HAP-1 (cell line): ENCODE results near the gene TP53I13.

ENCODE experiments used
- DNase-seq, 2 experiments: peaks; one replicate each; pipeline ENCODE4 v3.0.0-alpha.2; 2016 to 2020; ENCODE audit warnings: low spot score in 2 of 2
- H3K27me3 ChIP-seq: fragments of 250-450 bp; sonication (Bioruptor Pico); 2 replicates; pipeline ENCODE4 v1.5.1; 2020; ENCODE audit warnings: low read depth, mild to moderate bottlenecking, moderate library complexity
- H3K36me3 ChIP-seq: fragments of 250-450 bp; sonication (Bioruptor Pico); replicated peaks from 2 replicates; pipeline ENCODE4 v1.5.1; 2020; ENCODE audit warnings: mild to moderate bottlenecking
- H3K4me1 ChIP-seq: fragments of 250-450 bp; sonication (Bioruptor Pico); 2 replicates; pipeline ENCODE4 v1.5.1; 2020; ENCODE audit warnings: mild to moderate bottlenecking
- H3K4me3 ChIP-seq: fragments of 250-450 bp; sonication (Bioruptor Pico); 2 replicates; pipeline ENCODE4 v1.5.1; 2020; ENCODE audit warnings: mild to moderate bottlenecking, moderate library complexity
- H3K9me3 ChIP-seq: fragments of 250-450 bp; sonication (Bioruptor Pico); 2 replicates; pipeline ENCODE4 v1.5.1; 2020; ENCODE audit warnings: mild to moderate bottlenecking, moderate library complexity
- in situ Hi-C: fragments of 300-500 bp; cut with MboI; formaldehyde crosslinking; loops from 3 replicates; pipeline ENCODE4 v1.14.3; 2020; ENCODE audit warnings: low sequenced_read_pairs, inconsistent platforms, mixed read lengths

The TP53I13 gene

DNA sequence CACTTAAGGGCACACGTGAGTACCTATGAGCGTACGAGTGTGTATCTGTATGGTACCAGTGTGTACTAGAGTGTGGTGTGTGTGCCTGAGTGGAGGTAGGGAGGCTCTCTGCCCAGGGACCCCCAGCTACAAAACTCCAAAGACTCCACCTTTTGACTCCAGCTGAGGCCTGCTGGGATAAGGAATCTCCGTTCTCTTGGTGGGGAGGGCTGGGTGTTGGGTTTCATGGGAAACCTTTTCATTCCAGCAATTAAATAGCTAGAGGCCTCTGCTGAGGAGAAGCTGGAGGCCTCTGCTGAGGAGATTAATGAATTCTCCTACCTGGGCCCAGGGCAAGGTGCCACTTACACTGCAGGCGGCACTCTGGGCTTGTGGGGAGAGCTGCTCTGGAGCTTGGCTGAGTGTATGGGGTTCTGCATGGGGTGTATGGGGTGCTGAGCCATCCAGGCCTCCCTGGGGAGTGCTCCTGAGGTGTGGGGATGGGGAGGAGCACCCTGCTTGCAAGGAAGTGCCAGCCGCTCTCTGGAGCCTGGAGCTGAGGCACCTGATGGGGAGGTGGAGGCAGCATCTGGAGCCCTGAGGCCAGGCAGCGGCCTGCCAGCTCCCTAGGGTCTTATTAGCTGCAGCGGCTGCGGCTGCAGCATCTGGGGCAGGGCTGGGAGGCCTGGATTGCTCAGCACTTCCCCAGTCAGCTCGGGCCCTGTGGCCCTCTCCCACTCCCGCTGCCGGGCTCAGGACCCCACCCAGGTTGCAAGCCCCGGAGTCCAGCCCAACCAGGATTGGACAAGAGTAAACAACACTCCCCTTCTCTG, 29.1 kb downstream of the TP53I13 start:
- Histone ChIP-seq H3K4me3 (no peak overlapping the region), H3K9me3 (no peaks in the 10 kb centered on the region), H3K36me3 (no peaks in the 10 kb centered on the region), H3K4me1 (peaks cover 17% of the 10 kb centered on the region), H3K27me3 (no peaks in the 10 kb centered on the region)
- in situ Hi-C loops = no loop called here
- peak; percentile 39 to 57 for DNase-seq

DNA sequence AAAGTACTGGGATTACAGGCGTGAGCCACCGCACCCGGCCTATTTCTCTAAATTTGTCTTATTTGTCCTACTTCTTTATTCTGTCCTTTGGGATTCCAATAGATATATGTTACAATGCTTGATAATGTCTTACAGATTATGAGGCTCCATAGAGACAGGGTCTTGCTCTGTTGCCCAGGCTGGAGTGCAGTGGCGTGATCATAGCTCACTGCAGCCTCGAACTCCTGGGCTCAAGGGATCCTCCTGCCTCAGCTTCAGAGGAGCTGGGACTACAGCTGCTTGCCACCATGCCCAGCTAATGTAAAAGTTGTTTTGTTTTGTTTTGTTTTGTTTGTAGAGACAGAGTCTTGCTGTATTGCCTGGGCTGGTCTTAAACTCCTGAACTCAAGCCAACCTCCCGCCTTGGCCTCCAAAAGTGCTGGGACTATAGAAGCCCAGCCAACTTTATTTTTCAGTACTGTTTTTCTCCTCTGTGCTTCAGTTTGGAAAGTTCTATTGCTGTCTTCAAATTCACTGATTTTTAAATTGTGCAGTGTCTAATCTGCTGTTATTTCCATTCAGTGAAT, 34.7 kb downstream of the TP53I13 start:
- H3K4me3 ChIP-seq = no peak overlapping the region
- DNase-seq = no peak
- no peaks in the 10 kb centered on the region for H3K36me3 ChIP-seq
- in situ Hi-C loops = loop anchor here (25.0 kb wide), 1 partner anchor 334 kb away; the partner anchor contains the start of genes EFCAB5 and SSH2
- no peaks in the 10 kb centered on the region for H3K27me3 ChIP-seq
- peaks cover under 1% of the 10 kb centered on the region for H3K4me1 ChIP-seq
- H3K9me3 ChIP-seq = no peaks in the 10 kb centered on the region

DNA sequence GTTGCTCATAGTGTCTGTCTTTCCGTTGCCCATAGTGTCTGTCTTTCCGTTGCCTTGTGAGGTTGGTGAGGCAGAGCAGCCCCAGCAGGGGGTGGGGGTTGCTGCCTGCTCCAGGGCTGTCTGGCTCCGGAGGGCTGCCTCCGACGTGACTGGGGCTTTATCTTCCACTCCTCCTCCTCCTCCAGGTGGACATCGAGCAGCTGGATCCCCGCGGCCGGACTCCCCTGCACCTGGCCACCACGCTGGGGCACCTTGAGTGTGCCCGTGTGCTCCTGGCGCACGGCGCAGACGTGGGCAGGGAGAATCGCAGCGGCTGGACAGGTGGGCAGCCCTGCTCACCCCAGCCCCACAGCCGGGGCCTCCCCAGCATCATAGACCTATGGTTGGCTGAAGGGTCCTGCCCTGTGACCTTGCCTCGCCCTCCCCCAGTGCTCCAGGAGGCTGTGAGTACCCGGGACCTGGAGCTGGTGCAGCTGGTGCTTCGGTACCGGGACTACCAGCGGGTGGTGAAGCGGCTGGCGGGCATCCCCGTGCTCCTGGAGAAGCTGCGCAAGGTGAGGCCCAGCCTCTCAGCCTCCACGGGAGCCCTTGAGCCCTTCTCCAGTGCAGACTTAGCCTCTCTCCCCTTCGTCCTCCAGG, 39.2 kb downstream of the TP53I13 start:
- in situ Hi-C loops = loop anchor here (25.0 kb wide), 1 partner anchor 330 kb away; the partner anchor contains the start of genes EFCAB5 and SSH2
- Histone ChIP-seq H3K9me3 (no peaks in the 10 kb centered on the region), H3K4me1 (no peaks in the 10 kb centered on the region; the same call in 1 of the 2 replicates), H3K36me3 (peaks cover under 1% of the 10 kb centered on the region; the same call in 1 of the 2 replicates), H3K27me3 (no peaks in the 10 kb centered on the region), H3K4me3 (no peak overlapping the region)
- DNase-seq = no peak

DNA sequence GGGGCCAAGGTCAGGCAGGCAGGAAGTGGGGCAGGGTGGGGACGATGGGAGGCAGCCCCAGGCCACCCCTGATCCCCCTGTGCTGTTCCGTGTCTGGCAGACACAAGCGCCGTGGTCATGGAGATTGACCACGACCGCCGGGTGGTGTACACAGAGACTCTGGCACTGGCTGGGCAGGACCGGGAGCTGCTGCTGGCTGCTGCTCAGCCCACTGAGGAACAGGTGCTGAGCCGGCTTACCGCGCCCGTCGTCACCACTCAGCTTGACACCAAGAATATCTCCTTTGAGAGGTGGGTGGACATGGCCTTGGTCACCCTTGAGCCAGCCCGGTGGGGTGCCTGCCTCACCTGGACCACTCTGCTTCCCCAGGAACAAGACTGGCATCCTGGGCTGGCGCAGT, 40.5 kb downstream of the TP53I13 start:
- DNase-seq = no peak
- H3K9me3 ChIP-seq = no peaks in the 10 kb centered on the region
- no peaks in the 10 kb centered on the region; the same call in 1 of the 2 replicates for H3K4me1 ChIP-seq
- in situ Hi-C loops = loop anchor here (25.0 kb wide), 1 partner anchor 328 kb away; the partner anchor contains the start of genes EFCAB5 and SSH2
- H3K4me3 ChIP-seq = no peak overlapping the region
- H3K27me3 ChIP-seq = no peaks in the 10 kb centered on the region
- H3K36me3 ChIP-seq = peaks cover 3% of the 10 kb centered on the region; the same call in 1 of the 2 replicates

DNA sequence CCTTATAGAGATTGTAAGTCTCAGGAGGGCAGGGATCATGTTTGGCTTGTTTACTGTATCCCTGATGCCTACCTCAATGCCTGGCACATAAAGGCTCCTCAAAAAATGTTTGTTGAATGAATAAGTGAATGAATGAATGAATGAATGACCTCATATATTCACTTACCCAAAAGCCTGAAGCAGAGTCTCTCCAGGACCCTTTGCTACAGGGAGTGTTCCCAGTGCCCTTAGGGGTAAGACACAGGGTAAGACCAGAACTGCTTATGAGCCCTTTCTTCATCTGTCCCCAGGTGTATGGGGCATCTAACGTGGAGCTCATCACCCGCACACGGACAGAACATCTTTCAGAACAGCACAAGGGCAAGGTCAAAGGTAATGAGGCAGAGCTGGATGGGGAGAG, 41.9 kb downstream of the TP53I13 start:
- in situ Hi-C loops = loop anchor here (25.0 kb wide), 1 partner anchor 327 kb away; the partner anchor contains the start of genes EFCAB5 and SSH2

DNA sequence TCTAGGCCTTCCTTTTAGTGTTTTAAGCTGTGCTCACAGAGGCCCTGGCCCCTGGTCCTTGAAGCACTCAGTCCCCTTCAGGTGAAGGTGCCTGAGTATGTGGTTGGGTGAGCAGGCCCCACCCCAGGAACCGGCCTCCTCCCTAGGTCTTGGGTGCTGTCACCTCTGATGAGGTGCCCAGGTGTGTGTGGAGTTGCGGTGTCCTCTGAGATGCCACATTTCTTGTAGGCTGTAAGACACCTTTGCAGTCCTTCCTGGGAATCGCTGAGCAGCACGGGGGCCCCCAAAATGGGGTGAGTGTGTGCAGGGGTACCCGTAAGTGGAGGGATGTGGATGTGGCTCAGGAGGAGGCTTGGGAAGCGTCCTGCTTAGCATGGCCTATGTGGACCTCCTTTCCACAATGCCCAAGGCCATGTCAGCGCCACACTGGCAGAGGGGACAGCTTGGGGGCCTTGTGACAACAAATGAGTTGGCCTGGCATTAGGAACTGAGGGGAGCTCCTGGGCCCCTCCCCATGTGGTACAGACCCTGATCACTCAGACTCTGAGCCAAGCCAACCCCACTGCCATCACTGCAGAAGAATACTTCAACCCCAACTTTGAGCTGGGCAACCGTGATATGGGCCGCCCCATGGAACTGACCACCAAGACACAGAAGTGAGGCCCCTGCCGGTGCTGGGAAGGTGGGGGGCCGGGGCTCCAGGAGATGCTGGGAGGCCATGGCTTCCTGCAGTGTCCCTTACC, 43.0 kb downstream of the TP53I13 start:
- Histone ChIP-seq H3K27me3 (no peaks in the 10 kb centered on the region), H3K4me1 (no peaks in the 10 kb centered on the region), H3K9me3 (no peaks in the 10 kb centered on the region), H3K36me3 (peaks cover 3% of the 10 kb centered on the region; the same call in 1 of the 2 replicates), H3K4me3 (no peak overlapping the region)
- in situ Hi-C loops = loop anchor here (25.0 kb wide), 1 partner anchor 326 kb away; the partner anchor contains the start of genes EFCAB5 and SSH2
- no peak for DNase-seq

More for the DNA sequence above, 41.9 kb downstream of the TP53I13 start:
- Histone ChIP-seq H3K4me3 (no peak overlapping the region), H3K27me3 (no peaks in the 10 kb centered on the region), H3K36me3 (peaks cover 3% of the 10 kb centered on the region; the same call in 1 of the 2 replicates), H3K9me3 (no peaks in the 10 kb centered on the region), H3K4me1 (no peaks in the 10 kb centered on the region)
- DNase-seq = no peak

DNA sequence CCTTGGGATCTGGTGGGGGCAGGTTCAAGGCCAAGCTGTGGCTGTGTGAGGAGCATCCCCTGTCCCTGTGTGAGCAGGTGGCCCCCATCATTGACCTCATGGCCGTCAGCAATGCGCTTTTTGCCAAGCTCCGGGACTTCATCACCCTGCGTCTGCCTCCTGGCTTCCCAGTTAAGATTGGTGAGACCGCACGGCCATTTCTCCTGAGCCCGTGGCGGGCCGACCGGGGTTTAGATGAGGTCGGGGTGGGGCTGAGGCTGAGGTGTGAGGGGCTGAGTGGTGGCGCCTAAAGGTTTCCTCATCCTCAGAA, 43.5 kb downstream of the TP53I13 start:
- in situ Hi-C loops = loop anchor here (25.0 kb wide), 1 partner anchor 325 kb away; the partner anchor contains the start of genes EFCAB5 and SSH2
- Histone ChIP-seq H3K4me1 (no peaks in the 10 kb centered on the region), H3K9me3 (no peaks in the 10 kb centered on the region), H3K36me3 (peaks cover 3% of the 10 kb centered on the region; the same call in 1 of the 2 replicates), H3K4me3 (no peak overlapping the region), H3K27me3 (no peaks in the 10 kb centered on the region)
- DNase-seq = no peak

DNA sequence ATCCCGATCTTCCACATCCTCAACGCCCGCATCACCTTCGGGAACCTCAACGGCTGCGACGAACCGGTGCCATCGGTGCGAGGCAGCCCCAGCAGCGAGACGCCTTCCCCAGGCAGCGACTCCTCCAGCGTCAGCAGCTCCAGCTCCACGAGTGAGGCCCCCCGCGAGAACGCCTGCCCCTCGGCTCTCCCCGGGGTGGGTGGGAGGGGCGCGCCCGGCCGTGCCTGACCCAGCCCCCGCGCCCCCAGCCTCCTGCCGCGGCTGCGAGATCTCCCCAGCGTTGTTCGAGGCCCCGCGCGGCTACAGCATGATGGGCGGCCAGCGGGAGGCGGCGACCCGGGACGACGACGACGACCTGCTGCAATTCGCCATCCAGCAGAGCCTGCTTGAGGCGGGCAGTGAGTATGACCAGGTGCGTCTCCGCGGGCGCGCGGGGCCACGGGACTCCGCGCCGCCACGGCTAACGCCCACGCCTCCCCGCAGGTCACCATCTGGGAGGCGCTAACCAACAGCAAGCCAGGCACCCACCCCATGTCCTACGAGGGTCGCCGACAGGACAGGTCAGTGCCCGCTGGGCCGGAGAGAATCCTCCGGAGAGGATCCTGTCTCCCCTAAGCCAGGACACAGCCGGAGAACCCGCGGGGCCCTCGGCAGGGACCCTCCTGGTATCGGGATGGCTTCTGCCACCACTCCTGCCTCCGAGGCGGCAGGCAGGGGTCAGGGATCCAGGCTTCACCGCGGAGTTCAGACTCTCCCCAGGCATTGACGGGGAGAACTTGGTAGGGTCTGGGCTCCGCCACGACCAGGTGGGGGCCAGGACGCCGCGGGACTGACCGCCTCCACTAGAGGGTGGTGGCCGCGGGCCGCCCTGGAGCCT, 44.1 kb downstream of the TP53I13 start:
- H3K36me3 ChIP-seq = peaks cover 3% of the 10 kb centered on the region; the same call in 1 of the 2 replicates
- peaks cover 5% of the 10 kb centered on the region for H3K4me1 ChIP-seq
- H3K27me3 ChIP-seq = no peaks in the 10 kb centered on the region
- no peaks in the 10 kb centered on the region for H3K9me3 ChIP-seq
- DNase-seq = no peak
- H3K4me3 ChIP-seq = no peak overlapping the region
- in situ Hi-C loops = loop anchor here (25.0 kb wide), 1 partner anchor 325 kb away; the partner anchor contains the start of genes EFCAB5 and SSH2

DNA sequence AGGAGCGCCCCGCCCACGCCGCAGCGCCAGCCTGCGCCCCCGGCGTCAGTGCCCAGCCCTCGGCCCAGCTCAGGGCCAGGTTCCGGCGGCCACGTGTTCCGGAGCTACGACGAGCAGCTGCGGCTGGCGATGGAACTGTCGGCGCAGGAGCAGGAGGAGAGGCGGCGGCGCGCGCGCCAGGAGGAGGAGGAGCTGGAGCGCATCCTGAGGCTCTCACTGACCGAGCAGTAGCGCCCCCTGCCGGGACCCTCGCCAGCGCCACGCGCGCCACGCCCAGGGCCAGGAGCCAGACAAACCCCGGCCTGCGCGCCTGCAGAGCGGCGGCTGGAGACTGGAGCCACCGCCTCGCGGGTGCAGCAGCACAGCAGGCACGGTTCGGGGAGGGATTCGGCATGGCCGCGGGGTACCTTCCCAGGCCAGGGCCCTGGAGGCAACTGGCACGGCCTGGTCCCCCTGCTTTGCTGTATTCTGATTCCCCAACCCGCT, 44.9 kb downstream of the TP53I13 start:
- Histone ChIP-seq H3K9me3 (no peaks in the 10 kb centered on the region), H3K4me1 (peaks cover 8% of the 10 kb centered on the region), H3K36me3 (peaks cover 3% of the 10 kb centered on the region; the same call in 1 of the 2 replicates), H3K27me3 (no peaks in the 10 kb centered on the region), H3K4me3 (no peak overlapping the region)
- in situ Hi-C loops = loop anchor here (25.0 kb wide), 1 partner anchor 324 kb away; the partner anchor contains the start of genes EFCAB5 and SSH2
- no peak for DNase-seq

DNA sequence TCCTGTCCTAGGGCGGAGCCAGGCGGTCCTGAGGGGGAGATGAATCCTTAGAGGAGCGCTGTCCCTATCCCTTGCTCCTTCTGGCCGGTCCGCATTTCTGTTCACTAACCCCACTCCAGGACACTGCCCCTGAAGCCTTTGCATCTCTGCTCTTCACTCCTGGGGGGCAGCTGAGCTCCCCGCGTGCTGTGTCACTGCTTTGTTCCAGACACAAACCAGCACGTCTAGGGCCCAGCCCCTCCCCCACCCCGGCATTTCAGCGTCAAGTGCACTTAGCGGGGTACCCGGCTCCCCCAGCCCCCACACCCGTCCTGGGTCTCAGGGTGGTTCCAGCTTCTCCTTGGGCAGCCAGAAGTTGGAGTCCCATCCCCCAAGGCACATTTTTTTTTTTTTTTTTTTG, 45.4 kb downstream of the TP53I13 start:
- H3K27me3 ChIP-seq = no peaks in the 10 kb centered on the region
- DNase-seq = no peak
- H3K9me3 ChIP-seq = no peaks in the 10 kb centered on the region
- no peak overlapping the region for H3K4me3 ChIP-seq
- peaks cover 8% of the 10 kb centered on the region for H3K4me1 ChIP-seq
- peaks cover 3% of the 10 kb centered on the region; the same call in 1 of the 2 replicates for H3K36me3 ChIP-seq
- in situ Hi-C loops = loop anchor here (25.0 kb wide), 1 partner anchor 323 kb away; the partner anchor contains the start of genes EFCAB5 and SSH2

DNA sequence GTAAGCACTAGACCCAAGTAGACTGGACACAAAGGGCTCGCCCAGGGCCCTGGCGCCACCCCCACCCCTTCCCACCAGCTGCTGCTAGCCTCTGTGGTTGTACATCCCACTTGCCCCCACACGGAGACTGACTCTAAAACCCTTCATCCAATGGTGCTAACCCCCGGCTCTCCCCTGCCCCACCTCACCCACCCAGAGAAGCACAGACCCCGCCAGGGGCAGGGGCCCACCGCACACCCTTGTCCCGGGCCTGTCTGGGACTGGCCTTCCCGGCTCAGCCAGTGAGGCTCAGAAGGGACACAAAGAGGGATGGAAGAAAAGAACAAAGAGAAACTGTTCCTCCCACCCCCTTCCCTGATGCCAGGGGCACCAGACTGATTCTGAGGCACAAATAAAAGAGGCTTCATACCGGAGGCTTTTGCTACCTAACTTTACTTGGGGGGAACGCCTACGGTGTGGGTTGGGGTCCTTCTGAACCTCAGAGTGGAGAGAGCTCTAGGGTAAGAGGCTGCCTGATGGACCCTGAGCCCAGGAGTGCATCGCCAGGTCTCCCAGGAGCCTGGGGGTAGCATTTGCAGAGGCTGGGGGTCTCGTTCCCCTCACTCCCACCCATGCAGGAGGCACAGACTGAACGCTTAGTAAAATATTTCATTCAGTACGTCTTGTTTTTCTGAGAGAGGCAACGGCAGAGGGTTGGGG, 46.0 kb downstream of the TP53I13 start:
- Histone ChIP-seq H3K27me3 (no peaks in the 10 kb centered on the region), H3K36me3 (peaks cover 3% of the 10 kb centered on the region; the same call in 1 of the 2 replicates), H3K4me1 (peaks cover 8% of the 10 kb centered on the region), H3K4me3 (no peak overlapping the region), H3K9me3 (no peaks in the 10 kb centered on the region)
- no peak for DNase-seq
- in situ Hi-C loops = loop anchor here (5.0 to 25.0 kb wide), 2 partner anchors 47 to 323 kb away; partner anchors contain the start of genes ABHD15, EFCAB5, SSH2 and TP53I13
